K562 (cell line): ENCODE results near the gene DYNLT5. TPM values are rescaled to one million over a fixed set of nuclear protein-coding genes. Genes with fewer than 3 reads are reported as not detected.

ENCODE experiments used
- ARID2 ChIP-seq: fragments of 450-650 bp; IDR thresholded peaks from 2 replicates; pipeline ENCODE4 v1.6.1; 2017; ENCODE audit warnings: antibody characterized with exemption, mild to moderate bottlenecking
- ARID3A ChIP-seq: IDR thresholded peaks from 2 replicates; pipeline ENCODE4 v1.6.1; 2012; ENCODE audit warnings: low read depth, low read length, improper control_type of control experiment, borderline replicate concordance
- ATF7 ChIP-seq: fragments of 450-650 bp; IDR thresholded peaks from 2 replicates; pipeline ENCODE4 v1.7.1; 2014; ENCODE audit warnings: mild to moderate bottlenecking, moderate library complexity
- CBX8 ChIP-seq: fragments of 200-600 bp; sonication (generic); IDR thresholded peaks from 2 replicates; pipeline ENCODE4 v1.6.1; 2012; ENCODE audit warnings: borderline replicate concordance, mixed run types, low read depth, mild to moderate bottlenecking, moderate library complexity, mixed read lengths, low read length, control low read depth, inconsistent platforms; ENCODE audit not compliant: poor library complexity, severe bottlenecking; ENCODE audit errors: extremely low read depth
- CEBPG ChIP-seq, 3 experiments: fragments of 200-800 bp in 1 of 3; sonication (Bioruptor generic) in 1 of 3; sonication (generic) in 1 of 3; formaldehyde crosslinking in 1 of 3; IDR thresholded peaks in 2 of 3; conservative IDR thresholded peaks in 1 of 3; 2 replicates each; pipeline versions ENCODE4 v1.6.1 to v1.8.0; 2016 to 2022; ENCODE audit warnings: missing compliant biosample characterization in 2 of 3, missing genetic modification characterization in 2 of 3, mild to moderate bottlenecking in 1 of 3, missing genetic modification reagents in 1 of 3
- ESRRB ChIP-seq: fragments of 250-450 bp; sonication (Bioruptor Pico); IDR thresholded peaks from 2 replicates; pipeline ENCODE4 v1.5.0; 2020; ENCODE audit warnings: mild to moderate bottlenecking, moderate library complexity, borderline replicate concordance
- FOXA3 ChIP-seq, 2 experiments: fragments of 450-650 bp in 1 of 2; sonication (generic) in 1 of 2; formaldehyde crosslinking; IDR thresholded peaks in 1 of 2; conservative IDR thresholded peaks in 1 of 2; 2 replicates each; pipeline versions ENCODE4 v1.4.0 to v1.8.0; 2020 to 2022; ENCODE audit warnings: mild to moderate bottlenecking in 2 of 2, missing genetic modification reagents in 1 of 2
- HDAC2 ChIP-seq: fragments of 450-650 bp; IDR thresholded peaks from 2 replicates; pipeline ENCODE4 v1.6.1; 2016; ENCODE audit warnings: mild to moderate bottlenecking
- KHSRP ChIP-seq: fragments of 450-650 bp; IDR thresholded peaks from 2 replicates; pipeline ENCODE4 v1.6.1; 2017
- KLF13 ChIP-seq: fragments of 450-650 bp; IDR thresholded peaks from 2 replicates; pipeline ENCODE4 v1.6.1; 2016; ENCODE audit warnings: missing genetic modification characterization, low read depth, mild to moderate bottlenecking, missing compliant biosample characterization, moderate library complexity, borderline replicate concordance
- L3MBTL2 ChIP-seq: fragments of 450-650 bp; IDR thresholded peaks from 2 replicates; pipeline ENCODE4 v1.6.1; 2016; ENCODE audit warnings: mild to moderate bottlenecking, moderate library complexity
- MNT ChIP-seq, 2 experiments: fragments of 450-650 bp; conservative IDR thresholded peaks; 2 replicates each; pipeline ENCODE4 v1.6.1; 2017; ENCODE audit warnings: mild to moderate bottlenecking in 2 of 2, moderate library complexity in 2 of 2
- MTF1 ChIP-seq: fragments of 250-450 bp; sonication (Bioruptor Pico); IDR thresholded peaks from 2 replicates; pipeline ENCODE4 v1.9.0; 2021; ENCODE audit warnings: moderate library complexity, mild to moderate bottlenecking, inconsistent platforms, borderline replicate concordance
- NFIC ChIP-seq: fragments of 450-650 bp; IDR thresholded peaks from 2 replicates; pipeline ENCODE4 v1.6.1; 2017; ENCODE audit warnings: mild to moderate bottlenecking, inconsistent platforms
- NFYB ChIP-seq: IDR thresholded peaks from 2 replicates; pipeline ENCODE4 v1.6.1; 2011; ENCODE audit warnings: mild to moderate bottlenecking, moderate library complexity; ENCODE audit not compliant: insufficient read length; ENCODE audit errors: extremely low read depth
- RFX1 ChIP-seq: fragments of 450-650 bp; IDR thresholded peaks from 2 replicates; pipeline ENCODE4 v1.6.1; 2016; ENCODE audit warnings: mild to moderate bottlenecking, moderate library complexity
- SIX5 ChIP-seq, 2 experiments: IDR thresholded peaks; 2 replicates each; pipeline ENCODE4 v1.6.1; 2011; ENCODE audit warnings: low read length in 2 of 2, borderline replicate concordance in 1 of 2, low read depth in 1 of 2, mild to moderate bottlenecking in 1 of 2, moderate library complexity in 1 of 2; ENCODE audit not compliant: insufficient read depth in 1 of 2
- SMC3 ChIP-seq: conservative IDR thresholded peaks from 2 replicates; pipeline ENCODE4 v1.6.1; 2011; ENCODE audit warnings: low read depth, low read length, improper control_type of control experiment; ENCODE audit not compliant: insufficient read depth
- SRSF9 ChIP-seq: fragments of 200-400 bp; formaldehyde crosslinking; IDR thresholded peaks from 2 replicates; pipeline ENCODE4 v1.6.1; 2017; ENCODE audit warnings: low read depth, low read length, borderline replicate concordance
- TCF7L2 ChIP-seq: fragments of 150-350 bp; IDR thresholded peaks from 2 replicates; pipeline ENCODE4 v1.6.1; 2016; ENCODE audit warnings: low read depth, mild to moderate bottlenecking, low read length, moderate library complexity
- ZEB2 ChIP-seq: fragments of 450-650 bp; IDR thresholded peaks from 2 replicates; pipeline ENCODE4 v1.6.1; 2016
- ZFP36 ChIP-seq: fragments of 150-350 bp; IDR thresholded peaks from 2 replicates; pipeline ENCODE4 v1.6.1; 2018; ENCODE audit warnings: low read length, low read depth; ENCODE audit not compliant: partially characterized antibody
- ZNF3 ChIP-seq: fragments of 250-450 bp; sonication (Bioruptor Pico); IDR thresholded peaks from 2 replicates; pipeline ENCODE4 v1.5.0; 2021; ENCODE audit warnings: mild to moderate bottlenecking, moderate library complexity
- ZNF444 ChIP-seq: fragments of 250-450 bp; sonication (Bioruptor Pico); IDR thresholded peaks from 2 replicates; pipeline ENCODE4 v1.4.0; 2020; ENCODE audit warnings: mild to moderate bottlenecking, moderate library complexity
- ZNF583 ChIP-seq: fragments of 250-450 bp; sonication (Bioruptor Pico); IDR thresholded peaks from 2 replicates; pipeline ENCODE4 v1.4.0; 2020
- ZNF584 ChIP-seq: fragments of 200-800 bp; sonication (Bioruptor generic); IDR thresholded peaks from 2 replicates; pipeline ENCODE4 v1.6.1; 2016; ENCODE audit warnings: low read depth, mild to moderate bottlenecking, missing genetic modification characterization, missing compliant biosample characterization
- ZNF75A ChIP-seq: fragments of 450-650 bp; formaldehyde crosslinking; IDR thresholded peaks from 2 replicates; pipeline ENCODE4 v1.4.0; 2020; ENCODE audit warnings: mild to moderate bottlenecking
- polyA plus RNA-seq, 8 experiments: library from polyadenylated mRNA; depleted of rRNA in 4 of 8; stranded (reverse) in 5 of 8; unstranded in 3 of 8; fragments of >200 nt; fragmentation: Nextera tagmentation in 2 of 8; fragmentation: Illumina TruSeq in 1 of 8; extraction: Ambion mirVana in 2 of 8; extraction: Trizol in 1 of 8; gene quantifications; 2 replicates each; pipeline versions ENCODE4 v1.2.1 to v1.2.3, GENCODE V29; 2011 to 2014; ENCODE audit warnings: inconsistent platforms in 1 of 8, missing spikeins in 1 of 8
- total RNA-seq, 7 experiments: library from RNA; depleted of rRNA in 6 of 7; stranded (reverse); fragments of >200 nt in 6 of 7; fragmentation: Illumina TruSeq in 2 of 7; extraction: Trizol in 2 of 7; gene quantifications; 2 replicates each; pipeline versions ENCODE4 v1.2.1 to v1.2.3, GENCODE V29; 2011 to 2021; ENCODE audit warnings: low replicate concordance in 1 of 7

The DYNLT5 gene
- total and polyA plus RNA-seq, 9 of the 15 experiments (the other 6 are each of a cell fraction or from before 2014, with no cell fraction given) = not detected

DNA sequence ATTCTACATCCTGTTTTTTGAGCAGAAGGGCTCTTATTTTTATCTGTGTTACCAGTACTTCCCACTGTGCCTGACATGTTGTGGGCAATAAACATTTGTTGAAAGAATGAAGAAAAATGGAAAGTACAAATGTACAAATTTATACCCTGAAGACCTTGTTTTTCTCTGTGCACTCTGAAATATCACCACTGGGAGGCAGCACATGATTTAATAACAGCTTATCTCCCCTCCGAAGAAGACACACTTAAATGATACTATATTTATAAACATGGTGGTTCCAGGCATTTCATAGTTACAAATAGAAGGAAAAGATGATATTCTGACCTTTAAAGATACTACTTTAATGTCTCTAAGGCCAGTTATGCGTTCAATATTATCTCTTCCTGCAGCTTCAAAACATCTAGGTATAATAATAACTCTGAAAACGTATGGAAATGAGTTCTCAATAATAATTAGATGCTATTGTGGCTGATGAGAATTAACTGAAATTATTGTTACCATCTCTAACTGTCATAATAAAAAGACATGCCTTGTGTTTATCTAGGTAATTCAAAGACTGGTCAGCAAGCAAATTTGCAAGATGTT, 12.8 kb downstream of the DYNLT5 start (continued):
- TF ChIP-seq ARID2 (no peak), KLF13 (tag) (no peak), ESRRB (CRISPR knock-in tag) (no peak), MTF1 (no peak), ZFP36 (no peak), ZNF584 (no peak), NFYB (no peak), ZNF3 (CRISPR knock-in tag) (no peak), SMC3 (peak; percentile 56), CBX8 (no peak), FOXA3 (CRISPR knock-in tag; conservative IDR thresholded peaks at IDR 0.05 in 1 of 2, IDR thresholded peaks at IDR 0.05 in 1 of 2) (0 out of 4 replicates have a peak, but pooled peaks of 1 of the 2 experiments have one; percentile 24), ZNF583 (no peak), KHSRP (no peak), ZNF75A (CRISPR knock-in tag) (no peak), HDAC2 (no peak), ZEB2 (no peak), CEBPG (CRISPR knock-in tag; IDR thresholded peaks at IDR 0.05) (no peak), CEBPG (tag; conservative IDR thresholded peaks at IDR 0.05 in 1 of 2, IDR thresholded peaks at IDR 0.05 in 1 of 2) (no peak), ZNF444 (CRISPR knock-in tag) (no peak), RFX1 (no peak), TCF7L2 (no peak), ARID3A (peak; percentile 89), SRSF9 (no peak), ATF7 (no peak), SIX5 (IDR thresholded peaks at IDR 0.05; ENCODE audit: borderline replicate concordance in 1 of 2, insufficient read depth in 1 of 2, low read depth in 1 of 2, low read length in 2 of 2) (no peak), L3MBTL2 (no peak), NFIC (no peak), MNT (conservative IDR thresholded peaks at IDR 0.05) (0 out of 4 replicates have a peak, but pooled peaks of 1 of the 2 experiments have one; percentile 36)
